Endodermal cell (in vitro differentiated cells): Measurements from ENCODE around the gene PMS2. TPM values are rescaled to one million over a fixed set of nuclear protein-coding genes. Genes with fewer than 3 reads are reported as not detected.

Source experiments
- DNase-seq: peaks from one replicate; pipeline ENCODE4 v3.0.0-alpha.2; 2017
- H3K27ac ChIP-seq: 2 replicates; pipeline ENCODE4 v1.5.1; 2013; ENCODE audit warnings: mild to moderate bottlenecking, low read depth, low read length, moderate library complexity
- H3K27me3 ChIP-seq: 2 replicates; pipeline ENCODE4 v1.6.1; 2013; ENCODE audit warnings: mild to moderate bottlenecking, low read length, moderate library complexity; ENCODE audit not compliant: insufficient read depth, control insufficient read depth, poor library complexity, severe bottlenecking
- H3K36me3 ChIP-seq: 2 replicates; pipeline ENCODE4 v1.7.0; 2013; ENCODE audit warnings: mild to moderate bottlenecking, low read length, moderate library complexity; ENCODE audit not compliant: control insufficient read depth, insufficient read depth
- H3K4me1 ChIP-seq: one replicate; pipeline ENCODE4 v1.7.0; 2013; ENCODE audit warnings: low read length; ENCODE audit not compliant: control insufficient read depth, insufficient read depth
- H3K4me3 ChIP-seq: 2 replicates; pipeline ENCODE4 v1.5.1; 2013; ENCODE audit warnings: mild to moderate bottlenecking, low read length, moderate library complexity
- H3K9ac ChIP-seq: 2 replicates; pipeline ENCODE4 v1.6.1; 2013; ENCODE audit warnings: mild to moderate bottlenecking, low read length, moderate library complexity; ENCODE audit not compliant: poor library complexity, severe bottlenecking; ENCODE audit errors: extremely low read depth
- H3K9me3 ChIP-seq: 2 replicates; pipeline ENCODE4 v1.6.1; 2013; ENCODE audit warnings: mild to moderate bottlenecking, low read length, moderate library complexity; ENCODE audit not compliant: control insufficient read depth
- H3K27ac Mint-ChIP-seq: 2 replicates; pipeline ENCODE4 v1.8.0; 2020; ENCODE audit warnings: mixed read lengths
- H3K27me3 Mint-ChIP-seq: 2 replicates; pipeline ENCODE4 v1.8.0; 2021; ENCODE audit warnings: mild to moderate bottlenecking, mixed read lengths; ENCODE audit not compliant: insufficient read depth
- H3K36me3 Mint-ChIP-seq: 2 replicates; pipeline ENCODE4 v1.8.0; 2020; ENCODE audit warnings: low read depth, mixed read lengths
- H3K4me1 Mint-ChIP-seq: 2 replicates; pipeline ENCODE4 v1.8.0; 2020; ENCODE audit warnings: mixed read lengths
- H3K4me3 Mint-ChIP-seq: 2 replicates; pipeline ENCODE4 v1.8.0; 2020; ENCODE audit warnings: mild to moderate bottlenecking, moderate library complexity, mixed read lengths
- H3K9me3 Mint-ChIP-seq: 2 replicates; pipeline ENCODE4 v1.8.0; 2020; ENCODE audit warnings: mild to moderate bottlenecking, mixed read lengths
- CTCF ChIP-seq: fragments of 200-600 bp; sonication (generic); conservative IDR thresholded peaks from 2 replicates; pipeline ENCODE4 v1.5.0; 2021; ENCODE audit warnings: antibody characterized with exemption, mild to moderate bottlenecking
- WGBS, 2 experiments: methylation state at CpG; one replicate each; pipeline versions ENCODE4 v1.1.5 to v1.1.7; 2013; ENCODE audit warnings: missing lambda C conversion rate in 2 of 2, mixed read lengths in 1 of 2; ENCODE audit not compliant: insufficient coverage in 1 of 2, insufficient read length in 1 of 2; 5-methylcytosine and 5-hydroxymethylcytosine counted together
- long read RNA-seq, 4 experiments: library from polyadenylated mRNA in 2 of 4; library from RNA in 1 of 4; library from capped mRNA in 1 of 4; stranded (forward) in 3 of 4; unstranded in 1 of 4; transcript quantifications; one replicate each; pipeline ENCODE4 v2.0.0, GENCODE V29; 2020 to 2021; ENCODE audit warnings: inconsistent platforms in 1 of 4
- polyA plus RNA-seq, 2 experiments: library from polyadenylated mRNA; stranded (reverse); fragments of 50-300 nt; gene quantifications; one replicate each; pipeline ENCODE4 v1.2.3, GENCODE V29; 2013
- total RNA-seq, 2 donors: library from RNA; stranded (reverse); fragmentation: NEBNext Ultra II Directional in 1 of 2; extraction: Animal tissue kit (Norgen Biotek cat#: 25700) in 1 of 2; gene quantifications; 2 replicates in 1 of 2; 3 replicates in 1 of 2; pipeline ENCODE4 v1.2.1, GENCODE V29; 2021

Gene PMS2
- 10 to 100 TPM; 19.6 to 22.1 TPM for total RNA-seq
- polyA plus RNA-seq (2013, experiment 1 of 2) = 13.5 TPM
- 11.6 TPM for polyA plus RNA-seq (2013, experiment 2 of 2)
- long read RNA-seq, experiment 1, partial matches to known transcripts = 5 of 8 reads
- long read RNA-seq, experiment 1, other reads (novel, unspliced or antisense) = 2 of 8 reads
- long read RNA-seq, experiment 2, transcript PMS2-201 (15 exons, 2,855 nt) = major isoform, 25 of 38 reads
- long read RNA-seq, experiment 2, partial matches to known transcripts = 2 of 38 reads
- long read RNA-seq, experiment 2, other reads (novel, unspliced or antisense) = 9 of 38 reads
- long read RNA-seq, experiment 3, transcript PMS2-201 (15 exons, 2,855 nt) = major isoform, 36 of 69 reads
- long read RNA-seq, experiment 3, transcript PMS2-209 (15 exons, 2,765 nt) = minor isoform, 7 of 69 reads
- long read RNA-seq, experiment 3, partial matches to known transcripts = 7 of 69 reads
- long read RNA-seq, experiment 3, other reads (novel, unspliced or antisense) = 18 of 69 reads
- long read RNA-seq, experiment 4, partial matches to known transcripts = 9 of 16 reads
- long read RNA-seq, experiment 4, other reads (novel, unspliced or antisense) = 3 of 16 reads

- no peaks in the 10 kb centered on the region for H3K9me3 ChIP-seq
- TF ChIP-seq CTCF = peak; percentile 15
- Mint-ChIP-seq H3K4me3 (peak within 1 kb of the TSS; percentile 85), H3K9me3 (no peaks in the 10 kb centered on the region), H3K36me3 (peaks cover 18% of the 10 kb centered on the region), H3K4me1 (peaks cover 18% of the 10 kb centered on the region), H3K27me3 (no peaks in the 10 kb centered on the region), H3K27ac (peak within 1 kb of the TSS; percentile 97)
- whole genome bisulfite sequencing, 2 experiments = 0% methylated on average over 34 to 84 of the region's 84 CpGs
- peak within 1 kb of the TSS; percentile 89 for H3K4me3 ChIP-seq
- H3K27ac ChIP-seq = peak within 1 kb of the TSS; percentile 92
- no peaks in the 10 kb centered on the region for H3K4me1 ChIP-seq
- peak; percentile 100 for DNase-seq
- peak within 1 kb of the TSS; percentile 86 for H3K9ac ChIP-seq
- peaks cover 16% of the 10 kb centered on the region for H3K36me3 ChIP-seq
- H3K27me3 ChIP-seq = no peaks in the 10 kb centered on the region
Observed at GRCh38 chr7:6008668-6009611, at the start of gene PMS2, which contains the start of gene AIMP2. Gene PMS2 (minus strand): TSS chr7:6009049. CDS start chr7:6009019, 30 bp downstream. Gene AIMP2 (plus strand): TSS chr7:6009272. CDS start chr7:6009364, 92 bp downstream.

- no peak overlapping the region for H3K27ac ChIP-seq
- Mint-ChIP-seq H3K4me1 (peaks cover 10% of the 10 kb centered on the region), H3K27ac (peak overlapping the region; percentile 96), H3K9me3 (no peaks in the 10 kb centered on the region), H3K36me3 (peaks cover 19% of the 10 kb centered on the region), H3K4me3 (peak overlapping the region; percentile 83), H3K27me3 (no peaks in the 10 kb centered on the region)
- peak overlapping the region; percentile 86 for H3K4me3 ChIP-seq
- no peak for TF ChIP-seq CTCF
- peak overlapping the region; percentile 91 for H3K9ac ChIP-seq
- 80 to 86% methylated on average over 4 to 14 of the region's 14 CpGs for WGBS, 2 experiments
- H3K36me3 ChIP-seq = peaks cover 26% of the 10 kb centered on the region
- no peaks in the 10 kb centered on the region for H3K9me3 ChIP-seq
- DNase-seq = no peak
- peaks cover 3% of the 10 kb centered on the region for H3K4me1 ChIP-seq
- no peaks in the 10 kb centered on the region for H3K27me3 ChIP-seq
Observed at GRCh38 chr7:6057316-6058129, 48.7 kb upstream of the PMS2 start.
